HFF-Myc (cell line): ENCODE measurements around the gene PPP6R2.

Experiments
- DNase-seq: peaks from one replicate; pipeline ENCODE4 v3.0.0-alpha.2; 2011; ENCODE audit warnings: low read depth; ENCODE audit errors: extremely low read depth
- H3K4me3 ChIP-seq: replicated peaks from 2 replicates; pipeline ENCODE4 v1.5.1; 2011; ENCODE audit warnings: low read depth, mild to moderate bottlenecking, control low read depth, low read length
- CTCF ChIP-seq: IDR thresholded peaks from 2 replicates; pipeline ENCODE4 v1.5.1; 2012; ENCODE audit warnings: mild to moderate bottlenecking, low read depth, low read length, control low read depth; ENCODE audit errors: missing control alignments

PPP6R2 gene

GRCh38 chr22:50314455-50315288 lies 28.5 kb upstream of the PPP6R2 start:
- H3K4me3 ChIP-seq: no peak overlapping the region
- DNase-seq: no peak
- TF ChIP-seq CTCF: no peak

GRCh38 chr22:50315289-50316113 lies 27.6 kb upstream of the PPP6R2 start:
- H3K4me3 ChIP-seq: no peak overlapping the region
- no peak for TF ChIP-seq CTCF
- no peak for DNase-seq

- no peak for DNase-seq
- H3K4me3 ChIP-seq: no peak overlapping the region
- no peak for TF ChIP-seq CTCF
Observed at GRCh38 chr22:50316114-50317065, 26.7 kb upstream of the PPP6R2 start.

- no peak for TF ChIP-seq CTCF
- no peak for DNase-seq
- H3K4me3 ChIP-seq: no peak overlapping the region
Observed at GRCh38 chr22:50317178-50317577, 25.9 kb upstream of the PPP6R2 start.

GRCh38 chr22:50317674-50318073 lies 25.5 kb upstream of the PPP6R2 start:
- TF ChIP-seq CTCF: no peak

GRCh38 chr22:50318356-50318697 lies 24.8 kb upstream of the PPP6R2 start:
- no peak overlapping the region for H3K4me3 ChIP-seq
- no peak for TF ChIP-seq CTCF
- DNase-seq: no peak

More at GRCh38 chr22:50317674-50318073, 25.5 kb upstream of the PPP6R2 start:
- DNase-seq: no peak
- H3K4me3 ChIP-seq: no peak overlapping the region
